Neural cell (in vitro differentiated cells): ENCODE data around the gene TRIM56. TPM values are rescaled to one million over a fixed set of nuclear protein-coding genes. Genes with fewer than 3 reads are reported as not detected.
"Not testable (repeated sequence)": the region's sequence is repeated elsewhere in the genome, so short reads cannot be mapped to it uniquely, and the experiment has no call there.

Experiments
- H2AFZ ChIP-seq: fragments of 200-600, 300-800 bp; sonication (generic), shearing (Covaris generic); 2 replicates; pipeline ENCODE4 v1.6.0; 2014; ENCODE audit warnings: low read depth, mild to moderate bottlenecking, antibody characterized with exemption, low read length, moderate library complexity
- H3F3A ChIP-seq: fragments of 200-600 bp; shearing (Covaris generic); 2 replicates; pipeline ENCODE4 v1.6.1; 2016; ENCODE audit warnings: mild to moderate bottlenecking, moderate library complexity, mixed read lengths, antibody characterized with exemption, low read length; ENCODE audit not compliant: insufficient read depth, poor library complexity, severe bottlenecking
- H3K27ac ChIP-seq: fragments of 200-600, 300-800 bp; sonication (generic), shearing (Covaris generic); 2 replicates; pipeline ENCODE4 v1.5.1; 2014; ENCODE audit warnings: mild to moderate bottlenecking, low read length, moderate library complexity
- H3K27me3 ChIP-seq: fragments of 300-800, 200-600 bp; sonication (generic), shearing (Covaris generic); 2 replicates; pipeline ENCODE4 v1.6.0; 2014; ENCODE audit warnings: mild to moderate bottlenecking, low read depth, low read length, moderate library complexity; ENCODE audit not compliant: insufficient read depth
- H3K36me3 ChIP-seq: fragments of 300-800, 200-600 bp; sonication (generic), shearing (Covaris generic); 2 replicates; pipeline ENCODE4 v1.5.1; 2014; ENCODE audit warnings: mild to moderate bottlenecking, antibody characterized with exemption, low read length, moderate library complexity; ENCODE audit not compliant: insufficient read depth
- H3K4me2 ChIP-seq: fragments of 300-800, 200-600 bp; sonication (generic), shearing (Covaris generic); 2 replicates; pipeline ENCODE4 v1.6.0; 2014; ENCODE audit warnings: mild to moderate bottlenecking, low read length
- H3K4me3 ChIP-seq: fragments of 300-800, 200-600 bp; sonication (generic), shearing (Covaris generic); 2 replicates; pipeline ENCODE4 v1.5.1; 2014; ENCODE audit warnings: mild to moderate bottlenecking, low read length, moderate library complexity
- H3K79me2 ChIP-seq: fragments of 200-600 bp; shearing (Covaris generic); replicated peaks from 2 replicates; pipeline ENCODE4 v1.6.0; 2014; ENCODE audit warnings: mild to moderate bottlenecking, low read length, moderate library complexity; ENCODE audit not compliant: insufficient read depth
- H3K9ac ChIP-seq: fragments of 300-800, 200-600 bp; sonication (generic), shearing (Covaris generic); 2 replicates; pipeline ENCODE4 v1.6.1; 2016; ENCODE audit warnings: mild to moderate bottlenecking, low read length, mixed read lengths
- H3K9me2 ChIP-seq: fragments of 200-600 bp; shearing (Covaris generic); 2 replicates; pipeline ENCODE4 v1.6.1; 2016; ENCODE audit warnings: mild to moderate bottlenecking, low read length, mixed read lengths; ENCODE audit not compliant: insufficient read depth
- H3K9me3 ChIP-seq: fragments of 200-600, 300-800 bp; sonication (generic), shearing (Covaris generic); 2 replicates; pipeline ENCODE4 v1.6.1; 2016; ENCODE audit warnings: mild to moderate bottlenecking, mixed run types, low read length, moderate library complexity, mixed read lengths
- H4K20me1 ChIP-seq: fragments of 200-600 bp; shearing (Covaris generic); 2 replicates; pipeline ENCODE4 v1.6.1; 2016; ENCODE audit warnings: mild to moderate bottlenecking, mixed run types; ENCODE audit not compliant: insufficient read depth
- CTCF ChIP-seq: fragments of 450-650 bp; IDR thresholded peaks from 2 replicates; pipeline ENCODE4 v1.5.1; 2014; ENCODE audit warnings: antibody characterized with exemption, mild to moderate bottlenecking, moderate library complexity; ENCODE audit not compliant: poor library complexity, severe bottlenecking
- EP300 ChIP-seq: fragments of 450-650 bp; conservative IDR thresholded peaks from 2 replicates; pipeline ENCODE4 v1.6.1; 2014; ENCODE audit warnings: antibody characterized with exemption, mild to moderate bottlenecking, moderate library complexity; ENCODE audit not compliant: poor library complexity, severe bottlenecking
- EZH2 ChIP-seq: fragments of 200-600, 300-800 bp; shearing (Covaris generic), sonication (generic); IDR thresholded peaks from 2 replicates; pipeline ENCODE4 v1.6.1; 2014; ENCODE audit warnings: antibody characterized with exemption, low read length, borderline replicate concordance, mild to moderate bottlenecking; ENCODE audit not compliant: insufficient read depth, poor library complexity, severe bottlenecking
- MXI1 ChIP-seq: fragments of 450-650 bp; conservative IDR thresholded peaks from 2 replicates; pipeline ENCODE4 v1.6.1; 2014; ENCODE audit warnings: antibody characterized with exemption, mild to moderate bottlenecking; ENCODE audit not compliant: poor library complexity, severe bottlenecking
- POLR2AphosphoS5 ChIP-seq: IDR thresholded peaks from 2 replicates; pipeline ENCODE4 v1.6.1; 2012
- RAD21 ChIP-seq: fragments of 450-650 bp; conservative IDR thresholded peaks from 2 replicates; pipeline ENCODE4 v1.6.1; 2014; ENCODE audit warnings: antibody characterized with exemption, mild to moderate bottlenecking, moderate library complexity
- SMC3 ChIP-seq: fragments of 450-650 bp; conservative IDR thresholded peaks from 2 replicates; pipeline ENCODE4 v1.6.1; 2014; ENCODE audit warnings: antibody characterized with exemption, mild to moderate bottlenecking, moderate library complexity; ENCODE audit not compliant: poor library complexity
- polyA plus RNA-seq: library from polyadenylated mRNA; depleted of rRNA; stranded (reverse); fragments of >200 nt; gene quantifications from 2 replicates; pipeline ENCODE4 v1.2.3, GENCODE V29; 2014
- TF ChIP-seq, protein P1 (sequence below): IDR thresholded peaks from 2 replicates; pipeline ENCODE4 v1.6.1; 2012; ENCODE audit warnings: borderline replicate concordance

Gene TRIM56
- polyA plus RNA-seq, 1 donor from 2014 or later: 0.01 TPM

DNA sequence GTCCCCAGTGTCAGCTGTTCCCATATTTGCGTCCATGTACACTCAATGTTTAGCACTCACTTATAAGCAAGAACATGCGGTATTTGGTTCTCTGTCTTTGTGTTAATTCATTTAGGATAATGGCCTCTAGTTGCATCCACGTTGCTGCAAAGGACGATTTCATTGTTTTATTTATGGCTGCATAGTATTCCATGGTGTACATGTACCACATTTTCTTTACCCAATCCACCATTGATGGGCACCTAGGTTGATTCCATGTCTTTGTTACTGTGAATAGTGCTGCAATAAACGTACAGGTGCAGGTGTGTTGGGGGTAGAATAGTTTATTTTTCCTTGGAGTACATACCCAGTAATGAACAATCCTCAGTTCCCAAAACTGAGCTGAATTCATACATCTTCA is 24.3 kb upstream of the TRIM56 start:
- Histone ChIP-seq H4K20me1 (no peaks in the 10 kb centered on the region), H3K4me3 (no peak overlapping the region), H3F3A (no peaks in the 10 kb centered on the region), H2AFZ (no peak overlapping the region), H3K27me3 (peaks cover 27% of the 10 kb centered on the region), H3K9ac (no peak overlapping the region), H3K79me2 (no peaks in the 10 kb centered on the region), H3K27ac (no peak overlapping the region), H3K4me2 (no peak overlapping the region), H3K9me3 (no peaks in the 10 kb centered on the region), H3K36me3 (no peaks in the 10 kb centered on the region), H3K9me2 (no peaks in the 10 kb centered on the region)
- TF ChIP-seq SMC3: no peak
- TF ChIP-seq, protein P1, sequence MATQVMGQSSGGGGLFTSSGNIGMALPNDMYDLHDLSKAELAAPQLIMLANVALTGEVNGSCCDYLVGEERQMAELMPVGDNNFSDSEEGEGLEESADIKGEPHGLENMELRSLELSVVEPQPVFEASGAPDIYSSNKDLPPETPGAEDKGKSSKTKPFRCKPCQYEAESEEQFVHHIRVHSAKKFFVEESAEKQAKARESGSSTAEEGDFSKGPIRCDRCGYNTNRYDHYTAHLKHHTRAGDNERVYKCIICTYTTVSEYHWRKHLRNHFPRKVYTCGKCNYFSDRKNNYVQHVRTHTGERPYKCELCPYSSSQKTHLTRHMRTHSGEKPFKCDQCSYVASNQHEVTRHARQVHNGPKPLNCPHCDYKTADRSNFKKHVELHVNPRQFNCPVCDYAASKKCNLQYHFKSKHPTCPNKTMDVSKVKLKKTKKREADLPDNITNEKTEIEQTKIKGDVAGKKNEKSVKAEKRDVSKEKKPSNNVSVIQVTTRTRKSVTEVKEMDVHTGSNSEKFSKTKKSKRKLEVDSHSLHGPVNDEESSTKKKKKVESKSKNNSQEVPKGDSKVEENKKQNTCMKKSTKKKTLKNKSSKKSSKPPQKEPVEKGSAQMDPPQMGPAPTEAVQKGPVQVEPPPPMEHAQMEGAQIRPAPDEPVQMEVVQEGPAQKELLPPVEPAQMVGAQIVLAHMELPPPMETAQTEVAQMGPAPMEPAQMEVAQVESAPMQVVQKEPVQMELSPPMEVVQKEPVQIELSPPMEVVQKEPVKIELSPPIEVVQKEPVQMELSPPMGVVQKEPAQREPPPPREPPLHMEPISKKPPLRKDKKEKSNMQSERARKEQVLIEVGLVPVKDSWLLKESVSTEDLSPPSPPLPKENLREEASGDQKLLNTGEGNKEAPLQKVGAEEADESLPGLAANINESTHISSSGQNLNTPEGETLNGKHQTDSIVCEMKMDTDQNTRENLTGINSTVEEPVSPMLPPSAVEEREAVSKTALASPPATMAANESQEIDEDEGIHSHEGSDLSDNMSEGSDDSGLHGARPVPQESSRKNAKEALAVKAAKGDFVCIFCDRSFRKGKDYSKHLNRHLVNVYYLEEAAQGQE: no peak
- TF ChIP-seq MXI1: no peak
- TF ChIP-seq RAD21: no peak
- TF ChIP-seq POLR2AphosphoS5: no peak
- TF ChIP-seq CTCF: no peak
- no peak for TF ChIP-seq EP300
- no peak for TF ChIP-seq EZH2

- not testable (repeated sequence) for H2AFZ ChIP-seq, H3K4me3 ChIP-seq, H3K9me2 ChIP-seq, H4K20me1 ChIP-seq, H3K9ac ChIP-seq, H3K79me2 ChIP-seq, H3K9me3 ChIP-seq, H3F3A ChIP-seq, H3K27ac ChIP-seq, H3K36me3 ChIP-seq, H3K4me2 ChIP-seq, H3K27me3 ChIP-seq
Observed at GRCh38 chr7:101064176-101064550, 21.1 kb upstream of the TRIM56 start.

- H3K9me3 ChIP-seq, H3F3A ChIP-seq, H3K9ac ChIP-seq, H3K36me3 ChIP-seq, H3K27ac ChIP-seq, H3K4me2 ChIP-seq, H4K20me1 ChIP-seq, H3K79me2 ChIP-seq, H3K27me3 ChIP-seq, H3K9me2 ChIP-seq, H3K4me3 ChIP-seq, H2AFZ ChIP-seq: not testable (repeated sequence)
Observed at GRCh38 chr7:101065162-101065561, 20.1 kb upstream of the TRIM56 start.
